HepG2 (cell line): Measurements from ENCODE around the gene LRRN2. TPM values are rescaled to one million over a fixed set of nuclear protein-coding genes. Genes with fewer than 3 reads are reported as not detected.

ENCODE experiments used
- ATAC-seq: fragments of 200-7000 bp; cut with Tn5 transposase; 3 replicates; pipeline ENCODE4 v1.9.1; 2020; ENCODE audit warnings: mild to moderate bottlenecking, moderate library complexity
- BruUV-seq: library from RNA; stranded (reverse); fragments of 400-500 nt; replicated peaks from 2 replicates; lab custom pipeline; 2021; lab: Mats Ljungman, UMichigan
- CTCF ChIA-PET: fragments of 300-600 bp; formaldehyde crosslinking; extraction: SDS; loops from one replicate; lab custom pipeline; 2021; ENCODE audit warnings: low total read pairs, inconsistent platforms, low intra/inter-chr PET ratio; lab: Yijun Ruan, JAX
- POLR2A ChIA-PET: fragments of 350-600 bp; sonication (Branson Sonifier 250); formaldehyde crosslinking; loops from one replicate; lab custom pipeline; 2020; ENCODE audit warnings: antibody characterized with exemption, inconsistent platforms; lab: Yijun Ruan, JAX
- DNase-seq: peaks from one replicate; pipeline ENCODE4 v3.0.0-alpha.2; 2015; ENCODE audit warnings: low spot score
- FAIRE-seq: peaks from 3 replicates; lab custom pipeline; 2011; peaks lifted over from hg19 to GRCh38; lab: Jason Lieb, UNC
- H2AFZ ChIP-seq: one replicate; pipeline ENCODE4 v1.6.1; 2011; ENCODE audit warnings: low read length, inconsistent platforms
- H3K27ac ChIP-seq: fragments of 300-600 bp; 3 replicates; pipeline ENCODE4 v1.8.0; 2011; ENCODE audit warnings: mixed run types, mild to moderate bottlenecking, mixed read lengths, low read length, inconsistent platforms; ENCODE audit not compliant: insufficient read depth; ENCODE audit errors: extremely low read length
- H3K27me3 ChIP-seq, 2 experiments: fragments of 200-600 bp in 1 of 2; 2 replicates in 1 of 2; 3 replicates in 1 of 2; pipeline versions ENCODE4 v1.6.0 to v1.8.0; 2011; ENCODE audit warnings: low read length in 2 of 2, mild to moderate bottlenecking in 2 of 2, moderate library complexity in 2 of 2, inconsistent platforms in 1 of 2; ENCODE audit not compliant: insufficient read depth in 2 of 2, control insufficient read depth in 1 of 2
- H3K36me3 ChIP-seq, 2 experiments: fragments of 200-600 bp in 1 of 2; replicated peaks in 1 of 2; 2 replicates in 1 of 2; 3 replicates in 1 of 2; pipeline versions ENCODE4 v1.5.1 to v1.8.0; 2011; ENCODE audit warnings: low read length in 2 of 2, inconsistent platforms in 1 of 2; ENCODE audit not compliant: insufficient read depth in 2 of 2, control insufficient read depth in 1 of 2
- H3K4me1 ChIP-seq: 2 replicates; pipeline ENCODE4 v1.5.1; 2012; ENCODE audit warnings: low read length, inconsistent platforms; ENCODE audit not compliant: insufficient read depth
- H3K4me2 ChIP-seq: 2 replicates; pipeline ENCODE4 v1.6.0; 2011; ENCODE audit warnings: low read depth, low read length, inconsistent platforms
- H3K4me3 ChIP-seq, 3 experiments: fragments of 200-600 bp in 1 of 3; sonication (generic), shearing (Covaris generic) in 1 of 3; replicated peaks in 1 of 3; 2 replicates each; pipeline ENCODE4 v1.5.1; 2011 to 2016; ENCODE audit warnings: low read length in 3 of 3, inconsistent platforms in 2 of 3, low read depth in 2 of 3, mild to moderate bottlenecking in 2 of 3, control low read depth in 1 of 3, mixed read lengths in 1 of 3; ENCODE audit not compliant: insufficient read depth in 1 of 3
- H3K79me2 ChIP-seq: one replicate; pipeline ENCODE4 v1.6.1; 2011; ENCODE audit warnings: low read length, inconsistent platforms; ENCODE audit not compliant: insufficient read depth
- H3K9ac ChIP-seq: 2 replicates; pipeline ENCODE4 v1.6.0; 2011; ENCODE audit warnings: mild to moderate bottlenecking, low read depth, low read length, inconsistent platforms; ENCODE audit not compliant: insufficient read depth
- H3K9me3 ChIP-seq: 2 replicates; pipeline ENCODE4 v1.5.1; 2012; ENCODE audit warnings: mild to moderate bottlenecking, low read length
- H4K20me1 ChIP-seq: 2 replicates; pipeline ENCODE4 v1.6.0; 2011; ENCODE audit warnings: inconsistent platforms, mild to moderate bottlenecking, low read length, moderate library complexity; ENCODE audit not compliant: insufficient read depth
- ATRX ChIP-seq: sonication (generic); formaldehyde crosslinking; IDR thresholded peaks from 2 replicates; pipeline ENCODE4 v1.4.0; 2020; ENCODE audit warnings: missing genetic modification reagents, borderline replicate concordance
- CEBPB ChIP-seq: IDR thresholded peaks from 2 replicates; pipeline ENCODE4 v1.6.1; 2011; ENCODE audit warnings: low read depth, low read length, improper control_type of control experiment, borderline replicate concordance
- DZIP1 ChIP-seq: sonication (generic); formaldehyde crosslinking; IDR thresholded peaks from 2 replicates; pipeline ENCODE4 v1.5.0; 2020; ENCODE audit warnings: mild to moderate bottlenecking, missing genetic modification reagents
- HNF4A ChIP-seq: sonication (generic); formaldehyde crosslinking; IDR thresholded peaks from 2 replicates; pipeline ENCODE4 v1.4.0; 2020; ENCODE audit warnings: missing genetic modification reagents
- MBNL3 ChIP-seq: fragments of 250-450 bp; sonication (Bioruptor Pico); conservative IDR thresholded peaks from 2 replicates; pipeline ENCODE4 v1.8.0; 2022; ENCODE audit warnings: mild to moderate bottlenecking, inconsistent platforms
- TAF1 ChIP-seq: sonication (generic); formaldehyde crosslinking; IDR thresholded peaks from 2 replicates; pipeline ENCODE4 v1.4.0; 2020; ENCODE audit warnings: missing genetic modification reagents
- TARDBP ChIP-seq: sonication (generic); formaldehyde crosslinking; IDR thresholded peaks from 2 replicates; pipeline ENCODE4 v1.8.0; 2022; ENCODE audit warnings: mild to moderate bottlenecking, missing genetic modification reagents
- XBP1 ChIP-seq: sonication (generic); formaldehyde crosslinking; IDR thresholded peaks from 2 replicates; pipeline ENCODE4 v1.5.0; 2020; ENCODE audit warnings: missing genetic modification reagents
- ZFP36 ChIP-seq: fragments of 150-350 bp; IDR thresholded peaks from 2 replicates; pipeline ENCODE4 v1.6.1; 2018; ENCODE audit warnings: borderline replicate concordance, low read length, low read depth; ENCODE audit not compliant: partially characterized antibody
- ZNF296 ChIP-seq: sonication (generic); formaldehyde crosslinking; conservative IDR thresholded peaks from 2 replicates; pipeline ENCODE4 v1.5.0; 2020; ENCODE audit warnings: mild to moderate bottlenecking, missing genetic modification reagents
- WGBS: methylation state at CpG from one replicate; pipeline ENCODE4 v1.1.6; 2017; ENCODE audit warnings: low lambda C conversion rate; 5-methylcytosine and 5-hydroxymethylcytosine counted together
- in situ Hi-C: cut with HindIII; loops from 2 replicates; pipeline ENCODE4 v1.10.0; 2017; ENCODE audit warnings: low pct_unique_long_range_greater_than_20kb; ENCODE audit not compliant: extremely low pct_ligation_motif_present
- intact Hi-C: fragments of 100-400 bp; cut with micrococcal nuclease; formaldehyde crosslinking; loops from one replicate; pipeline ENCODE4 v1.10.0; 2022; ENCODE audit not compliant: unreplicated experiment
- polyA plus RNA-seq, 8 experiments: library from polyadenylated mRNA; depleted of rRNA in 3 of 8; stranded (reverse) in 7 of 8; unstranded in 1 of 8; fragments of >200 nt; fragmentation: Illumina TruSeq in 4 of 8; extraction: Trizol in 4 of 8; gene quantifications; 2 replicates each; pipeline versions ENCODE4 v1.2.1 to v1.2.3, GENCODE V29; 2011 to 2016; ENCODE audit warnings: low read depth in 4 of 8, missing spikeins in 1 of 8, mixed read lengths in 1 of 8; ENCODE audit not compliant: insufficient read depth in 1 of 8
- total RNA-seq, 5 experiments: library from RNA; depleted of rRNA; stranded (reverse); fragments of >200 nt; fragmentation: Illumina TruSeq; extraction: Trizol; gene quantifications; 2 replicates each; pipeline ENCODE4 v1.2.3, GENCODE V29; 2016; ENCODE audit warnings: low read depth in 1 of 5

The LRRN2 gene
- total and polyA plus RNA-seq, 2 of the 13 experiments (the other 11 are each of a cell fraction or from before 2014, with no cell fraction given) = not detected

GRCh38 chr1:204602871-204603542, 82.5 kb downstream of the LRRN2 start:
- in situ Hi-C loops = no loop called here

More at GRCh38 chr1:204602871-204603542, 82.5 kb downstream of the LRRN2 start:
- ChIA-PET POLR2A (no interaction called here), CTCF (no interaction called here)
- no peaks in the 10 kb centered on the region for H3K9me3 ChIP-seq
- peaks cover 0 to 9% of the 10 kb centered on the region in 2 experiments; a peak in 2 of 5 replicates for H3K27me3 ChIP-seq
- no peak overlapping the region for H3K27ac ChIP-seq
- no TSS peak for BruUV-seq
- H4K20me1 ChIP-seq = no peaks in the 10 kb centered on the region
- H2AFZ ChIP-seq = no peak overlapping the region
- H3K4me2 ChIP-seq = no peak overlapping the region
- TF ChIP-seq XBP1 (CRISPR knock-in tag) = no peak
- no peak for TF ChIP-seq ZNF296 (CRISPR knock-in tag)
- TF ChIP-seq TARDBP (CRISPR knock-in tag) = no peak
- TF ChIP-seq HNF4A (CRISPR knock-in tag) = peak; percentile 49
- no peak for TF ChIP-seq TAF1 (CRISPR knock-in tag)
- TF ChIP-seq ZFP36 = peak; percentile 51
- TF ChIP-seq MBNL3 (CRISPR knock-in tag) = no peak
- no peak for TF ChIP-seq ATRX (CRISPR knock-in tag)
- TF ChIP-seq CEBPB = peak; percentile 56; the same call in 1 of the 2 replicates
- no peak for TF ChIP-seq DZIP1 (CRISPR knock-in tag)
- intact Hi-C loops = no loop called here
- H3K9ac ChIP-seq = no peak overlapping the region
- 7% methylated on average over 5 of the region's 6 CpGs for WGBS
- 0 out of 2 replicates have a peak, but pooled peaks cover 5% of the 10 kb centered on the region for H3K4me1 ChIP-seq
- H3K4me3 ChIP-seq = no peak overlapping the region
- DNase-seq (no peak), ATAC-seq (peak; percentile 36; the same call in 1 of the 3 replicates), FAIRE-seq (no peak)
- H3K79me2 ChIP-seq = no peaks in the 10 kb centered on the region
- H3K36me3 ChIP-seq = no peaks in the 10 kb centered on the region
